HG03095 (cell line): ENCODE results near the gene ITIH2.

Experiments
- ATAC-seq: cut with Tn5 transposase; IDR thresholded peaks from one replicate; pipeline ENCODE4 v1.9.1; 2021; ENCODE audit warnings: moderate library complexity; ENCODE audit not compliant: unreplicated experiment

Gene ITIH2

GRCh38 chr10:7789390-7789789, 86.3 kb downstream of the ITIH2 start:
- ATAC-seq, result no peak

GRCh38 chr10:7792541-7792940, 89.4 kb downstream of the ITIH2 start:
- ATAC-seq, result no peak

GRCh38 chr10:7794251-7795026, 91.3 kb downstream of the ITIH2 start:
- no peak for ATAC-seq

- ATAC-seq, result no peak
Observed at GRCh38 chr10:7795605-7796004, 92.5 kb downstream of the ITIH2 start.

- no peak for ATAC-seq
Observed at GRCh38 chr10:7797582-7797981, 94.5 kb downstream of the ITIH2 start.
